Left renal pelvis (tissue), 4 donors: ENCODE results near the gene LEF1. TPM values are rescaled to one million over a fixed set of nuclear protein-coding genes. Genes with fewer than 3 reads are reported as not detected.

Experiments
- DNase-seq, 4 donors: peaks; one replicate each; pipeline ENCODE4 v3.0.0-alpha.2; 2013; ENCODE audit warnings: low read depth in 4 of 4, low spot score in 3 of 4
- polyA plus RNA-seq, 4 donors: library from polyadenylated mRNA; unstranded; fragments of 120-200 nt; gene quantifications; one replicate each; pipeline ENCODE4 v1.2.1, GENCODE V29; 2013; ENCODE audit not compliant: insufficient read length in 4 of 4

The LEF1 gene
- polyA plus RNA-seq, 4 donors, result 70.6 to 124 (median 84.9) TPM

GRCh38 chr4:108152980-108153379 is 15.8 kb downstream of the LEF1 start:
- DNase-seq, result no peak

GRCh38 chr4:108149588-108150380 is 18.9 kb downstream of the LEF1 start:
- DNase-seq, result no peak

DNA sequence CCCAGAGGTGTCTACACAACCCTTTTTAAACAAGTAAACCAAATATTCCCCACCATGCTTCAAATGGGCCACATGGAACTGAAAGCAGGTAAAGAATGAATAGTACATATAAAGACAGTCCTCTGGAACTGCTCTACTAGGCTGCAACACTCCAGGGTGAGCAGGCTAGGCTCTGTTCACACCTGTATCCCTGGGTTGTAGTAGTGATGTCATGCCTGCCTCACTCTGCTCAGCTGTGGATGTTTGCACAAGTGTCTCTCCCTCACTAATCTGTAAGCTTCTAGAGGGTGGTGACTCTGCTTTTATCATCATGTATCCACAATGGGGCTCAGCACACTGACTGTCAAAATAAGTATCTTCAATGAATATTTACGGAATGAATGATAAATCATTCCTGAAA is 20.4 kb downstream of the LEF1 start:
- DNase-seq, result no peak

DNA sequence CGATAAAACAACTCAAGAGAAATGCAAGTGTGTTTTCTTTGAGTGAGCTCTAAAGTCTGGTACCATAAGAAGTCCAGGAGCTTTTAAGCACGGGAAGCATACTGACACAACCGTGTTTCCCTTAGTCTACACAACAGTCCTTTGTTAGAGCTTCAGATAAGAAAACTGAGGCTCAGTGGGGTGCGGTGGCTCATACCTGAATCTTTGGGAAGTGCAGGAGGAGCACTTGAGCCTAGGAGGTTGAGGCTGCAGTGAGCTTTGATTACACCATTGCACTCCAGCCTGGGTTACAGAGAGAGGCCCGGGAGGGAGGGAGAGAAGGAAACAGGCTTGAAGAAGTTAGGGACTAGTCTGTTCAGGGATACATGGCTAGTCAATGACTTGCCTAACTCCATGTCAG is 21.9 kb downstream of the LEF1 start:
- no peak for DNase-seq

GRCh38 chr4:108146336-108146735 is 22.4 kb downstream of the LEF1 start:
- no peak for DNase-seq

- no peak for DNase-seq
Measured at GRCh38 chr4:108144451-108144850, 24.3 kb downstream of the LEF1 start.

DNA sequence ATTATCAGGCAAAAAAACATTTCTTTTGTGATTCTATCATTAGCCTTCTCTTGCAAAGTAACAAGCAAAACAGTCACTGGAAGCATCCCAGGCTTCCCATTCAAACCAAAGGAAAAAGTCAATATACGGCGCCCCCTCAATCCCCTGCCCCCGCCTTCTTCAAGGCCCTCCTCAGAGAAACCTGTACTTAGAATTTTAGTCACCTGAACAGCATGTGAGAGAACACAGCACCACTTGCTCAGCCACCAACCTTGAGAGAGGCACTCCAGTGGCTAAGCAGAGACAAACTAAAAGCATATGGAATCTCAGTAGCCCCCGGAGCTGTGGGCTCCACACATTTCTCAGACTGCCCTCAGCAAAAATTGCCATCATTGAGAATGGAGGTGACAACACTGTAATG is 25.2 kb downstream of the LEF1 start:
- DNase-seq, result no peak

DNA sequence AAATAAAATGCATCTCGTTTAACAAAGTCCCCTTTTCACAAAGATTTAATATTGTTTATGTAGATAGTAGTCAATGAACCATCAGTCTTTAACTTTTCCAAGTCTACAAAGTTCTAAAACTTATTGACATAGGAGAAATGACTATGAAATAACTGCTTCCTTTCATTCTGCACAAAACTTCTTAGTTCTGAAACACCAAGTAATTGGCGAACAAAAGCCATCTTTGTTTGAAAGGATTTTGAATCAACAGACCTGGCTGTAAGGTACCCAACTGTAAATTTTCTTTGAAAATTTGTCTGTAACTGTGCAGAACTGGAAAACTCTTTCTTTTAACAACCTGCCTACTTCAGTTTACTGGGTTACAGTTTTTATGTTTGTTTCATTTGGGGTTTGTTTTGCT is 25.9 kb downstream of the LEF1 start:
- no peak for DNase-seq

GRCh38 chr4:108141213-108141950 is 27.4 kb downstream of the LEF1 start:
- no peak for DNase-seq

DNA sequence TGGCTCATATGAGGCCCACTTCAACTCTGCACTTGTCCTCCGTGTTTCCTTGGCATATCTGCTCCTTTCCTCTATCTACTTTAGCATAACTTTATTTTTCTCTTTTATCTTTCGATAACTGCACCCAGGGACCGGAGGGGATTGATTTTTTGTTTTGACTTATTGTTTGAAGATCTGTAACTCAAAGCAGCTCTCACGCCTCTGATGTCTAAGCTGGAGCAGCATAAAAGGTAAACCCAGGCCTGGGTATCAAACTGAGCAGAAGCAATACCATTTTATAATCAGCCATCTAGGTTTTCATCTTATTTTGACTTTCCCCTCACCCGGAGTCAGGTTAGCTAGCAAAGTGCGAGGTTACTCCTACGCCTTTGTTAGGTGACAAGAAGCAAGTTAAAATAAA is 28.4 kb downstream of the LEF1 start:
- DNase-seq, result no peak

DNA sequence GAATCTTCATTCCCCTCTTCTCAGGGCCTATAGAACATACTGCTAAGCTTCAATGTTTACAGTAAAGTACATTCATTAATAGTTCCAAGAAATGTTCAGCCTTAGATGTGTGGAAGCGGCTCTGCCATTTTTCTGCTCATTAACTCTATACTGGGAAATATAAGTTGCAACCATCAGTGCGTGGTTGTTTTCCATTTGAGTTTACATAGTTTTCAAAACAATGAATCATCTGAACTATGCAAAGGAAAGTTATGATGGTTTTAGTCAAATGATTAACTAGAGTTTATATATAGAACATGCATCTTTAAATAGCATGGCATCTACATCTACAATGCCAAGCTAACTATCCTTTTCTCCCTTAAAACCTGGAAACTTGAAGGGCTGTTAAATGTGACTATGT is 29.6 kb downstream of the LEF1 start:
- DNase-seq, result no peak

DNA sequence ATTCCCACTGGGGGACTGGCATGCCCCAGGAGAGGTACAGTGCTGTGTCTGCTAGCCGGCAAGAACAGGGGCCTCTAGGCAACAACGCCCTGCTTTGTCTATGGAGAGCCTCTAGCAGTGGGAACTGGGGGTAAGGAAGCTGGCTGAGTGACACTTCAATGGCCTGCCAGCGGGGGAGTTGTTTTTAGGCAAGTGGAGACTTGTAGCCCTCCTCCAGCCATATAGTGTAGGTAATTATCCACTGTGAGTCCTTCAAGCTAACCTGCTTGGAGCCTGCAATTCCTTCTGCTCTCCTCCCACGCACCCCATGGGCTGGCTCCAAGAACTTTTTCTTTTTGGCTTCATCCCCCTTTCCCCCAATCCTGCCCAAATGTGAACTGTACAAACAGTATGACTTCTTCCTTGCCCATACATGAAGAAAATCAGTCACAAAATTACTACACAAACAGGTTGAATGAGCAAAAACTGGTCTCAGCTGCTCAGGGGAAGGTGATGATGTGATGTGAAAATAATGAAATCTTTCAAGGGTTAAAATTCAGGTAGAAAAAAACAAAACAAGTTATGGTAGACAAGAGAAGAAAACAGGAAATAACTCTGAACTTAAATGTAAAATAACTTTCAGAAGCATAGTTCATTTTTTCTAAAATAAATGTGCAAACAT is 33.1 kb downstream of the LEF1 start:
- peak in 2 of 4 donors; percentile 16 to 22 for DNase-seq

- DNase-seq, result no peak
Measured at GRCh38 chr4:108130955-108131354, 37.8 kb downstream of the LEF1 start.

- DNase-seq, result no peak
Measured at GRCh38 chr4:108129196-108129595, 39.5 kb downstream of the LEF1 start.

DNA sequence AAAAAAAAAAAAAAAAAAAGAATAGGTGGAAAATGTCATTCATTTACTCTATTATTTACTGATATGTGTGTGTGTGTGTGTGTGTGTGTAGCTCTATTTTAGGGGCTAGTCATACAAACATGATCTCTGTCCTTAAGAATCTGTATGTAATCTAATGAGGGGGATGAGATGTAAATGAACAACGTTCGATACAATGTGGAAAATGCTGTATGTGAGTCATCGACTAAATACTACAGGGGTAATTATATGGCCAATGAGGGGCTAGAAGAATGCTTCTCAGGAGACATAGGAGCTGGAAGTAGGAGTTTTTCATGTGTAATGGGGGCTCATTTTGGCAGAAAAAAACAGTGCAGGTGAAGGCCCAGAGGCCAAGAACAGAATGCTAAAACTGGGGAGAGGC is 41.9 kb downstream of the LEF1 start:
- DNase-seq, result no peak

- no peak for DNase-seq
Measured at GRCh38 chr4:108120789-108121188, 47.9 kb downstream of the LEF1 start.

- no peak for DNase-seq
Measured at GRCh38 chr4:108119199-108119800, 49.4 kb downstream of the LEF1 start.

DNA sequence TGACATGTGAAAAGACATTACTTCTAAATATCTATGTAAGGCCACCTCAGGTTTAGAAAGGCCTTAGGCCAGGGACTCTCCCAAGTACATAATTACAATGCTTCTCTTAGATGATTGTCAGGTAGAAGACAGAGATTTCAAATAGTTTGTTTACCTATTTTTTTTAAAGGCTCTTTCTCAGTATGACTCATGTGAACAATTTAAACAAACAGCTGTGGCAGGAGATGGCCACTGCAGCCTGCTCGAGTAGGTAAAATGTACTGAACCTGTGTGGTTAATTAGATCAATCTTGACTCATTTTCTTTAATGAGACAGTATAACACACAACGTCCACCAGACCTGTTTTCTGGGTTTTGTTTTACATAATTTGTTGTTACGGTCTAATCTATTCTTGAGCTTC is 50.2 kb downstream of the LEF1 start:
- no peak for DNase-seq

GRCh38 chr4:108117418-108118182 is 51.1 kb downstream of the LEF1 start:
- DNase-seq, result no peak

GRCh38 chr4:108116423-108117168 is 52.1 kb downstream of the LEF1 start:
- no peak for DNase-seq
